Astrocyte (in vitro differentiated cells and primary cell): ENCODE data around the gene FSTL4. TPM values are rescaled to one million over a fixed set of nuclear protein-coding genes. Genes with fewer than 3 reads are reported as not detected.
A peak's percentile ranks its signal among the peaks of the same experiment; 100 is the strongest.

ENCODE experiments used
- DNase-seq: peaks from one replicate; pipeline ENCODE4 v3.0.0-alpha.2; 2010; ENCODE audit warnings: low read depth
- FAIRE-seq: peaks from 2 replicates; lab custom pipeline; 2011; peaks lifted over from hg19 to GRCh38; lab: Jason Lieb, UNC
- H2AFZ ChIP-seq: 2 replicates; pipeline ENCODE4 v1.6.0; 2012; ENCODE audit warnings: low read depth, low read length, inconsistent platforms
- H3K27ac ChIP-seq: 2 replicates; pipeline ENCODE4 v1.5.1; 2011; ENCODE audit warnings: low read depth, low read length, inconsistent platforms
- H3K27me3 ChIP-seq: 2 replicates; pipeline ENCODE4 v1.6.0; 2011; ENCODE audit warnings: low read length, inconsistent platforms; ENCODE audit not compliant: insufficient read depth
- H3K36me3 ChIP-seq: 2 replicates; pipeline ENCODE4 v1.5.1; 2011; ENCODE audit warnings: low read length, inconsistent platforms; ENCODE audit not compliant: insufficient read depth
- H3K4me1 ChIP-seq: 2 replicates; pipeline ENCODE4 v1.5.1; 2011; ENCODE audit warnings: low read length, inconsistent platforms; ENCODE audit not compliant: insufficient read depth
- H3K4me2 ChIP-seq: 2 replicates; pipeline ENCODE4 v1.6.0; 2012; ENCODE audit warnings: low read length, inconsistent platforms
- H3K4me3 ChIP-seq: 2 replicates; pipeline ENCODE4 v1.5.1; 2011; ENCODE audit warnings: low read depth, mild to moderate bottlenecking, low read length, inconsistent platforms; ENCODE audit not compliant: insufficient read depth
- H3K79me2 ChIP-seq: 2 replicates; pipeline ENCODE4 v1.6.0; 2012; ENCODE audit warnings: mild to moderate bottlenecking, low read length, inconsistent platforms; ENCODE audit not compliant: insufficient read depth
- H3K9ac ChIP-seq: 2 replicates; pipeline ENCODE4 v1.6.0; 2012; ENCODE audit warnings: mild to moderate bottlenecking, low read length, inconsistent platforms
- H3K9me3 ChIP-seq: 2 replicates; pipeline ENCODE4 v1.5.1; 2012; ENCODE audit warnings: low read depth, mild to moderate bottlenecking, low read length, inconsistent platforms; ENCODE audit not compliant: insufficient read depth
- H4K20me1 ChIP-seq: 2 replicates; pipeline ENCODE4 v1.6.0; 2012; ENCODE audit warnings: low read length, inconsistent platforms; ENCODE audit not compliant: insufficient read depth
- H3K27ac Mint-ChIP-seq: one replicate; pipeline ENCODE4 v1.8.0; 2021; ENCODE audit warnings: mild to moderate bottlenecking, mixed read lengths; ENCODE audit not compliant: unreplicated experiment
- H3K27me3 Mint-ChIP-seq: one replicate; pipeline ENCODE4 v1.8.0; 2021; ENCODE audit warnings: low read depth, mixed read lengths; ENCODE audit not compliant: unreplicated experiment
- H3K36me3 Mint-ChIP-seq: one replicate; pipeline ENCODE4 v1.8.0; 2021; ENCODE audit warnings: low read depth, mixed read lengths; ENCODE audit not compliant: unreplicated experiment
- H3K4me1 Mint-ChIP-seq: one replicate; pipeline ENCODE4 v1.8.0; 2021; ENCODE audit warnings: low read depth, mixed read lengths; ENCODE audit not compliant: unreplicated experiment
- H3K4me3 Mint-ChIP-seq: one replicate; pipeline ENCODE4 v1.8.0; 2021; ENCODE audit warnings: mild to moderate bottlenecking, moderate library complexity, mixed read lengths; ENCODE audit not compliant: unreplicated experiment
- H3K9me3 Mint-ChIP-seq: one replicate; pipeline ENCODE4 v1.8.0; 2021; ENCODE audit warnings: mild to moderate bottlenecking, mixed read lengths; ENCODE audit not compliant: unreplicated experiment
- CTCF ChIP-seq: IDR thresholded peaks from 2 replicates; pipeline ENCODE4 v1.5.1; 2011; ENCODE audit warnings: low read depth, mild to moderate bottlenecking, inconsistent platforms, low read length, moderate library complexity; ENCODE audit not compliant: insufficient read depth
- EZH2 ChIP-seq: IDR thresholded peaks from 2 replicates; pipeline ENCODE4 v1.6.1; 2012; ENCODE audit warnings: mild to moderate bottlenecking, low read length, inconsistent platforms; ENCODE audit not compliant: insufficient read depth
- total RNA-seq: library from RNA; stranded (reverse); gene quantifications from 2 replicates; pipeline ENCODE4 v1.2.1, GENCODE V29; 2021

The FSTL4 gene
- total RNA-seq, 1 donor from 2014 or later: not detected

- H3K9me3 ChIP-seq: no peaks in the 10 kb centered on the region
- Mint-ChIP-seq H3K9me3 (no peaks in the 10 kb centered on the region), H3K36me3 (no peaks in the 10 kb centered on the region), H3K27me3 (peaks cover 32% of the 10 kb centered on the region), H3K4me3 (no peak overlapping the region), H3K27ac (no peak overlapping the region), H3K4me1 (peaks cover 6% of the 10 kb centered on the region)
- no peak overlapping the region for H3K9ac ChIP-seq
- H3K79me2 ChIP-seq: no peaks in the 10 kb centered on the region
- DNase-seq: peak; percentile 47
- H2AFZ ChIP-seq: no peak overlapping the region
- no peaks in the 10 kb centered on the region for H4K20me1 ChIP-seq
- H3K4me2 ChIP-seq: no peak overlapping the region
- H3K27me3 ChIP-seq: peaks cover 2% of the 10 kb centered on the region
- H3K4me1 ChIP-seq: no peaks in the 10 kb centered on the region
- TF ChIP-seq CTCF (no peak), EZH2 (no peak)
- no peak overlapping the region for H3K4me3 ChIP-seq
- peak; percentile 17 for FAIRE-seq
- H3K27ac ChIP-seq: no peak overlapping the region
- H3K36me3 ChIP-seq: no peaks in the 10 kb centered on the region
Observed at GRCh38 chr5:133635051-133635450, 22.7 kb upstream of the FSTL4 start.

- Histone ChIP-seq H3K27ac (no peak overlapping the region), H4K20me1 (no peaks in the 10 kb centered on the region), H3K36me3 (no peaks in the 10 kb centered on the region), H3K4me1 (no peaks in the 10 kb centered on the region), H3K27me3 (no peaks in the 10 kb centered on the region), H3K4me2 (no peak overlapping the region), H3K79me2 (no peaks in the 10 kb centered on the region), H3K9ac (no peak overlapping the region), H3K9me3 (no peaks in the 10 kb centered on the region), H2AFZ (no peak overlapping the region), H3K4me3 (no peak overlapping the region)
- no peaks in the 10 kb centered on the region for H3K36me3 Mint-ChIP-seq
- no peak overlapping the region for H3K27ac Mint-ChIP-seq
- peaks cover 2% of the 10 kb centered on the region for H3K9me3 Mint-ChIP-seq
- no peak overlapping the region for H3K4me3 Mint-ChIP-seq
- no peaks in the 10 kb centered on the region for H3K4me1 Mint-ChIP-seq
- TF ChIP-seq CTCF (no peak), EZH2 (no peak)
- DNase-seq (no peak), FAIRE-seq (no peak)
- peaks cover 16% of the 10 kb centered on the region for H3K27me3 Mint-ChIP-seq
Observed at GRCh38 chr5:133627180-133627579, 14.8 kb upstream of the FSTL4 start.

- Histone ChIP-seq H3K9me3 (no peaks in the 10 kb centered on the region), H3K4me2 (no peak overlapping the region), H3K27ac (no peak overlapping the region), H3K4me3 (no peak overlapping the region), H3K79me2 (no peaks in the 10 kb centered on the region), H3K27me3 (peaks cover 4% of the 10 kb centered on the region), H3K4me1 (no peaks in the 10 kb centered on the region), H2AFZ (no peak overlapping the region), H3K36me3 (no peaks in the 10 kb centered on the region), H3K9ac (no peak overlapping the region), H4K20me1 (no peaks in the 10 kb centered on the region)
- Mint-ChIP-seq H3K27ac (no peak overlapping the region), H3K36me3 (no peaks in the 10 kb centered on the region), H3K9me3 (peaks cover under 1% of the 10 kb centered on the region), H3K27me3 (peaks cover 17% of the 10 kb centered on the region), H3K4me1 (no peaks in the 10 kb centered on the region), H3K4me3 (no peak overlapping the region)
- DNase-seq (no peak), FAIRE-seq (no peak)
- TF ChIP-seq EZH2 (no peak), CTCF (no peak)
Observed at GRCh38 chr5:133624316-133624715, 12.0 kb upstream of the FSTL4 start.
